Caco-2 (cell line): Measurements from ENCODE around the gene PCMTD2. TPM values are rescaled to one million over a fixed set of nuclear protein-coding genes. Genes with fewer than 3 reads are reported as not detected.

Experiments used
- BruUV-seq: library from RNA; stranded (reverse); fragments of 400-500 nt; replicated peaks from 2 replicates; lab custom pipeline; 2021; lab: Mats Ljungman, UMichigan
- CTCF ChIA-PET: fragments of 300-600 bp; sonication (Branson Sonifier 250); formaldehyde crosslinking; loops from one replicate; lab custom pipeline; 2022; ENCODE audit warnings: antibody characterized with exemption; lab: Charles Lee
- POLR2A ChIA-PET: fragments of 300-600 bp; sonication (Branson Sonifier 250); formaldehyde crosslinking; loops from one replicate; lab custom pipeline; 2022; ENCODE audit warnings: antibody characterized with exemption; lab: Charles Lee
- DNase-seq, 2 experiments: peaks; one replicate each; pipeline versions ENCODE4 v3.0.0 to v3.0.0-alpha.2; 2020 to 2022
- H3K27me3 ChIP-seq: replicated peaks from 2 replicates; pipeline ENCODE4 v1.6.0; 2011; ENCODE audit warnings: low read length; ENCODE audit not compliant: control insufficient read depth, insufficient read depth
- H3K36me3 ChIP-seq: 2 replicates; pipeline ENCODE4 v1.5.1; 2011; ENCODE audit warnings: low read length; ENCODE audit not compliant: control insufficient read depth, insufficient read depth
- H3K4me1 ChIP-seq: fragments of 250-450 bp; sonication (Bioruptor Pico); 2 replicates; pipeline ENCODE4 v1.5.1; 2020; ENCODE audit warnings: mild to moderate bottlenecking
- H3K4me3 ChIP-seq: 2 replicates; pipeline ENCODE4 v1.5.1; 2011; ENCODE audit warnings: low read depth, mild to moderate bottlenecking, control low read depth, low read length
- H3K9me3 ChIP-seq: fragments of 250-450 bp; sonication (Bioruptor Pico); 2 replicates; pipeline ENCODE4 v1.5.1; 2020; ENCODE audit warnings: mild to moderate bottlenecking, moderate library complexity
- H3K27ac Mint-ChIP-seq: one replicate; pipeline ENCODE4 v1.8.0; 2022; ENCODE audit warnings: mixed read lengths; ENCODE audit not compliant: unreplicated experiment
- H3K27me3 Mint-ChIP-seq: one replicate; pipeline ENCODE4 v1.8.0; 2022; ENCODE audit warnings: mixed read lengths; ENCODE audit not compliant: insufficient read depth, unreplicated experiment
- H3K36me3 Mint-ChIP-seq: one replicate; pipeline ENCODE4 v1.8.0; 2022; ENCODE audit warnings: mild to moderate bottlenecking, mixed read lengths; ENCODE audit not compliant: insufficient read depth, unreplicated experiment
- H3K4me1 Mint-ChIP-seq: one replicate; pipeline ENCODE4 v1.8.0; 2022; ENCODE audit warnings: low read depth, mixed read lengths; ENCODE audit not compliant: unreplicated experiment
- H3K4me3 Mint-ChIP-seq: one replicate; pipeline ENCODE4 v1.8.0; 2022; ENCODE audit warnings: mild to moderate bottlenecking, moderate library complexity, mixed read lengths; ENCODE audit not compliant: unreplicated experiment
- H3K9me3 Mint-ChIP-seq: one replicate; pipeline ENCODE4 v1.8.0; 2022; ENCODE audit warnings: mixed read lengths; ENCODE audit not compliant: unreplicated experiment
- intact Hi-C: fragments of 100-400 bp; cut with micrococcal nuclease; formaldehyde crosslinking; loops from one replicate; pipeline ENCODE4 v1.10.0; 2022; ENCODE audit not compliant: unreplicated experiment
- total RNA-seq: library from RNA; stranded (reverse); gene quantifications from 2 replicates; pipeline ENCODE4 v1.2.3, GENCODE V29; 2022
- TF ChIP-seq, protein P1 (sequence below), 2 experiments: fragments of 200-600 bp in 1 of 2; IDR thresholded peaks; 1 replicate in 1 of 2; 2 replicates in 1 of 2; pipeline versions ENCODE4 v1.5.1 to v1.8.0; 2011 to 2022; ENCODE audit warnings: antibody characterized with exemption in 1 of 2, control low read depth in 1 of 2, inconsistent platforms in 1 of 2, low read depth in 1 of 2, low read length in 1 of 2, mild to moderate bottlenecking in 1 of 2, moderate library complexity in 1 of 2; ENCODE audit not compliant: insufficient read depth in 1 of 2, severe bottlenecking in 1 of 2, unreplicated experiment in 1 of 2

PCMTD2 gene
- total RNA-seq, 1 experiment from 2014 or later, result 101 TPM

- no peaks in the 10 kb centered on the region for H3K27me3 ChIP-seq
- CTCF ChIA-PET, result no interaction called here
- no peak for DNase-seq
- H3K9me3 ChIP-seq, result no peaks in the 10 kb centered on the region
- H3K36me3 ChIP-seq, result no peaks in the 10 kb centered on the region
- TF ChIP-seq, protein P1, sequence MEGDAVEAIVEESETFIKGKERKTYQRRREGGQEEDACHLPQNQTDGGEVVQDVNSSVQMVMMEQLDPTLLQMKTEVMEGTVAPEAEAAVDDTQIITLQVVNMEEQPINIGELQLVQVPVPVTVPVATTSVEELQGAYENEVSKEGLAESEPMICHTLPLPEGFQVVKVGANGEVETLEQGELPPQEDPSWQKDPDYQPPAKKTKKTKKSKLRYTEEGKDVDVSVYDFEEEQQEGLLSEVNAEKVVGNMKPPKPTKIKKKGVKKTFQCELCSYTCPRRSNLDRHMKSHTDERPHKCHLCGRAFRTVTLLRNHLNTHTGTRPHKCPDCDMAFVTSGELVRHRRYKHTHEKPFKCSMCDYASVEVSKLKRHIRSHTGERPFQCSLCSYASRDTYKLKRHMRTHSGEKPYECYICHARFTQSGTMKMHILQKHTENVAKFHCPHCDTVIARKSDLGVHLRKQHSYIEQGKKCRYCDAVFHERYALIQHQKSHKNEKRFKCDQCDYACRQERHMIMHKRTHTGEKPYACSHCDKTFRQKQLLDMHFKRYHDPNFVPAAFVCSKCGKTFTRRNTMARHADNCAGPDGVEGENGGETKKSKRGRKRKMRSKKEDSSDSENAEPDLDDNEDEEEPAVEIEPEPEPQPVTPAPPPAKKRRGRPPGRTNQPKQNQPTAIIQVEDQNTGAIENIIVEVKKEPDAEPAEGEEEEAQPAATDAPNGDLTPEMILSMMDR (IDR thresholded peaks at IDR 0.05; ENCODE audit: insufficient read depth in 1 of 2, low read depth in 1 of 2, low read length in 1 of 2, severe bottlenecking in 1 of 2, unreplicated experiment in 1 of 2), result no peak
- Mint-ChIP-seq H3K9me3 (no peaks in the 10 kb centered on the region), H3K27ac (no peak overlapping the region), H3K4me3 (no peak overlapping the region), H3K27me3 (peaks cover 12% of the 10 kb centered on the region), H3K4me1 (peaks cover 13% of the 10 kb centered on the region), H3K36me3 (no peaks in the 10 kb centered on the region)
- H3K4me3 ChIP-seq, result no peak overlapping the region
- intact Hi-C loops, result no loop called here
- no TSS peak for BruUV-seq
- peaks cover 35% of the 10 kb centered on the region for H3K4me1 ChIP-seq
- POLR2A ChIA-PET, result no interaction called here
Measured at GRCh38 chr20:64217539-64218221, 37.9 kb upstream of the PCMTD2 start.

DNA sequence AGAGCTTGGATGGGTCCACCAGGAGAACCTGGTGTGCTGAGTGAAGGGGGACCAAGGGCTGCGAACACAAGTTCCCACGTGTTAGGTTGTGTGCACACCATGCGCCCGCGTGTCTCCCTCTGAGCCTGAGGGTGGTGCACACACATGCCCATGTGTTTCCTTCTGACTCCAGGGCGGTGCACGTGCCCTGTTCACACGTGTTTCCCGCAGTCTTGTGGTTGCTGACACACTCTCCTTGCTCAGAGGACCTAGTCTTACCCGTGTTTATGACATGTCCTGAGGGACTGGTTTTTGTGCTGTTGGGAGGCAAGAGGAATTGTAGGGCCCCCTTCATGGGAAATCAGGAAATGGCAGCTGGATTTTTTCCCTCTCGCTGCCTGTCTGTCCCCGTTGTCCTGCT, 36.3 kb upstream of the PCMTD2 start:
- Mint-ChIP-seq H3K27me3 (peaks cover 12% of the 10 kb centered on the region), H3K4me1 (peaks cover 26% of the 10 kb centered on the region), H3K36me3 (no peaks in the 10 kb centered on the region), H3K9me3 (no peaks in the 10 kb centered on the region), H3K27ac (no peak overlapping the region), H3K4me3 (no peak overlapping the region)
- ChIA-PET POLR2A (no interaction called here), CTCF (no interaction called here)
- TF ChIP-seq, protein P1 (IDR thresholded peaks at IDR 0.05; ENCODE audit: insufficient read depth in 1 of 2, low read depth in 1 of 2, low read length in 1 of 2, severe bottlenecking in 1 of 2, unreplicated experiment in 1 of 2), result no peak
- BruUV-seq, result no TSS peak
- DNase-seq, result no peak
- Histone ChIP-seq H3K27me3 (no peaks in the 10 kb centered on the region), H3K4me3 (no peak overlapping the region), H3K36me3 (no peaks in the 10 kb centered on the region), H3K9me3 (no peaks in the 10 kb centered on the region), H3K4me1 (peaks cover 48% of the 10 kb centered on the region)
- intact Hi-C loops, result no loop called here

GRCh38 chr20:64219730-64220129, 35.8 kb upstream of the PCMTD2 start:
- intact Hi-C loops, result loop anchor here (5.0 kb wide), 2 partner anchors 32 to 97 kb away; no protein-coding TSS in a partner anchor
- POLR2A ChIA-PET, result no interaction called here
- no peaks in the 10 kb centered on the region for H3K27me3 ChIP-seq
- H3K36me3 ChIP-seq, result no peaks in the 10 kb centered on the region
- no peaks in the 10 kb centered on the region for H3K9me3 ChIP-seq
- DNase-seq, result no peak
- Mint-ChIP-seq H3K27me3 (peaks cover 8% of the 10 kb centered on the region), H3K4me3 (no peak overlapping the region), H3K27ac (no peak overlapping the region), H3K4me1 (peaks cover 26% of the 10 kb centered on the region), H3K9me3 (no peaks in the 10 kb centered on the region), H3K36me3 (no peaks in the 10 kb centered on the region)
- peaks cover 51% of the 10 kb centered on the region for H3K4me1 ChIP-seq
- TF ChIP-seq, protein P1 (IDR thresholded peaks at IDR 0.05; ENCODE audit: insufficient read depth in 1 of 2, low read depth in 1 of 2, low read length in 1 of 2, severe bottlenecking in 1 of 2, unreplicated experiment in 1 of 2), result no peak
- no TSS peak for BruUV-seq
- CTCF ChIA-PET, result no interaction called here
- no peak overlapping the region for H3K4me3 ChIP-seq
